ENCODE measurements around the gene DTNBP1. TPM values are rescaled to one million over a fixed set of nuclear protein-coding genes. Genes with fewer than 3 reads are reported as not detected.

DTNBP1 gene
- total and polyA plus RNA-seq, 2 donors (not counting 3 experiments of a cell fraction or from before 2014, with no cell fraction given) = 24.3 to 28.9 TPM

GRCh38 chr6:15627821-15628220 lies 35.0 kb downstream of the DTNBP1 start:
- Histone ChIP-seq H3K4me1 (ENCODE audit: control insufficient read depth, extremely low read depth, insufficient read depth, low read length) (peaks cover 11% of the 10 kb centered on the region), H3K79me2 (ENCODE audit: control insufficient read depth, insufficient read depth, low read length) (peaks cover 2% of the 10 kb centered on the region), H3K4me2 (ENCODE audit: insufficient read depth, low read length) (peak overlapping the region; percentile 69), H3K36me3 (ENCODE audit: control insufficient read depth in 2 of 2, extremely low read depth in 1 of 2, insufficient read depth in 2 of 2, low read length in 2 of 2) (no peaks in the 10 kb centered on the region), H4K20me1 (replicated peaks; ENCODE audit: control insufficient read depth, extremely low read depth, insufficient read depth, low read length) (no peaks in the 10 kb centered on the region), H3K4me3 (replicated peaks in 1 of 3; ENCODE audit: insufficient read depth in 1 of 3, low read depth in 1 of 3, low read length in 3 of 3) (peak overlapping the region in 1 of 3 experiments; percentile 6), H3K27me3 (ENCODE audit: control insufficient read depth in 2 of 2, insufficient read depth in 2 of 2, low read length in 2 of 2) (no peaks in the 10 kb centered on the region), H2AFZ (ENCODE audit: low read depth, low read length) (no peak overlapping the region), H3K27ac (ENCODE audit: insufficient read depth, low read depth, low read length) (no peak overlapping the region), H3K9me1 (replicated peaks; ENCODE audit: control insufficient read depth, extremely low read depth, insufficient read depth, low read length) (no peaks in the 10 kb centered on the region), H3K9me3 (replicated peaks; ENCODE audit: control insufficient read depth, insufficient read depth, low read length) (no peaks in the 10 kb centered on the region), H3K9ac (replicated peaks; ENCODE audit: extremely low read depth, insufficient read depth, low read length) (no peak overlapping the region)
- ChIA-PET CTCF (interaction anchor here (0.7 to 1.4 kb wide), 5 partner anchors 32 to 1499 kb away, joined by 3 to 4 read pairs (median 3); no protein-coding TSS in a partner anchor), POLR2A (no interaction called here)
- dilution Hi-C loops (cut with MboI; ENCODE audit: extremely low pct_ligation_motif_present, low sequenced_read_pairs) (no loop called here), intact Hi-C loops (cut with micrococcal nuclease) (no loop called here)
- no TSS peak for BruUV-seq (replicated peaks)
- no peak for TF ChIP-seq POLR2AphosphoS5 (IDR thresholded peaks at IDR 0.05; ENCODE audit: insufficient read depth, low read depth, low read length)
- TF ChIP-seq MAX (IDR thresholded peaks at IDR 0.05; ENCODE audit: insufficient read depth, insufficient read length) = no peak
- no peak for TF ChIP-seq POLR2A (IDR thresholded peaks at IDR 0.05; ENCODE audit: low read depth, low read length)
- no peak for TF ChIP-seq EZH2 (IDR thresholded peaks at IDR 0.05; ENCODE audit: borderline replicate concordance, low read depth, low read length, severe bottlenecking)
- TF ChIP-seq JUN (IDR thresholded peaks at IDR 0.05; ENCODE audit: borderline replicate concordance, insufficient read depth, insufficient read length, low read depth) = no peak
- no peak for TF ChIP-seq MYC (IDR thresholded peaks at IDR 0.05; ENCODE audit: low read depth, low read length)
- TF ChIP-seq FOS (IDR thresholded peaks at IDR 0.05; ENCODE audit: borderline replicate concordance, insufficient read depth, low read length) = no peak
- no peak for TF ChIP-seq CTCF (IDR thresholded peaks at IDR 0.05; ENCODE audit: extremely low read depth in 1 of 2, insufficient read depth in 1 of 2, low read depth in 1 of 2, low read length in 2 of 2)
- TF ChIP-seq GATA2 (IDR thresholded peaks at IDR 0.05; ENCODE audit: insufficient read depth, insufficient read length, low read depth, low read length) = no peak
- FAIRE-seq = peak; percentile 58
- peak; percentile 36 for DNase-seq (ENCODE audit: low read depth, low spot score)
